NCI-H748 treated with DMSO at 0.1 percent for 48 hours (cell line): ENCODE results near the gene RFPL2.
A peak's percentile ranks its signal among the peaks of the same experiment; 100 is the strongest.
"Not testable (repeated sequence)": the region's sequence is repeated elsewhere in the genome, so short reads cannot be mapped to it uniquely, and the experiment has no call there.

Experiments used
- DNase-seq: peaks from one replicate; lab custom pipeline; 2025; lab: John Stamatoyannopoulos, UW

Gene RFPL2

DNA sequence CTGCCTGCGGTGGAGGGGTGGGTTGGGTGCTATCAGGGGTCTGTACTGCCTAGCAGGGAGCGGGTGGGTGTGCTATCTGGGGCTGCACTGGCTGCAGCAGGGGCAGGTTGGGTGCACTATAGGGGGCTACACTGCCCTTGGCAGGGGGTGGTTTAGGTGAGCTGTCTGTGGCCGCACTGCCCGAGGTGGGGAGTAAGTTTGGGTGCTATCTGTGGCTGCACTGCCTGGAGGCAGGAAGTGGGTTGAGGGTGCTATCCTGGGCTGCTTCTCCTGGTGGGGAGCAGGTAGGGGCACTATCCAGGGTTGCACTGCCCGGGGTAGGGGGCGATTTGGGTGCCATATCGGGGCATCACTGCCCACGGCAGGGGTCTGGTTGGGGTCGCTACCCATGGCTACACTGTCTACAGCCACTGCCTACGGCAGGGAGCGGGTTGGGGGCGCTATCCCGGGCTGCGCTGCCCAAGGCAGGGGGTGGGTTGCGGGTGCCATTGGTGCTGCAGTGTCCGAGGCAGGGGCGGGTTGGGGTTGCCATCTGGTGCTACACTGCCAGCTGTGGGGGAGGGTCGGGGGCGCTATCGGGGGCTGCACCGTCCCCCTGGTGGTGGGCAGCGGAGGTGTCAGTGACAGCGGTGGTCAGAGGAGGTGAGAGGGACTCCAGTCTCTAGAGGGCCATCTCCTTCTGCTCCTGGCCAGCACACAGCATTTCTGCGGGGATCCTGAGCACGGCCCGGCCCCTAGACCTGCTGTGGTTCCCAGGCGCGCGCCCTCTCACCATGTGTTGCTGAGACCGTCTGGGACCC is 1.3 kb upstream of the RFPL2 start:
- no peak for DNase-seq

DNA sequence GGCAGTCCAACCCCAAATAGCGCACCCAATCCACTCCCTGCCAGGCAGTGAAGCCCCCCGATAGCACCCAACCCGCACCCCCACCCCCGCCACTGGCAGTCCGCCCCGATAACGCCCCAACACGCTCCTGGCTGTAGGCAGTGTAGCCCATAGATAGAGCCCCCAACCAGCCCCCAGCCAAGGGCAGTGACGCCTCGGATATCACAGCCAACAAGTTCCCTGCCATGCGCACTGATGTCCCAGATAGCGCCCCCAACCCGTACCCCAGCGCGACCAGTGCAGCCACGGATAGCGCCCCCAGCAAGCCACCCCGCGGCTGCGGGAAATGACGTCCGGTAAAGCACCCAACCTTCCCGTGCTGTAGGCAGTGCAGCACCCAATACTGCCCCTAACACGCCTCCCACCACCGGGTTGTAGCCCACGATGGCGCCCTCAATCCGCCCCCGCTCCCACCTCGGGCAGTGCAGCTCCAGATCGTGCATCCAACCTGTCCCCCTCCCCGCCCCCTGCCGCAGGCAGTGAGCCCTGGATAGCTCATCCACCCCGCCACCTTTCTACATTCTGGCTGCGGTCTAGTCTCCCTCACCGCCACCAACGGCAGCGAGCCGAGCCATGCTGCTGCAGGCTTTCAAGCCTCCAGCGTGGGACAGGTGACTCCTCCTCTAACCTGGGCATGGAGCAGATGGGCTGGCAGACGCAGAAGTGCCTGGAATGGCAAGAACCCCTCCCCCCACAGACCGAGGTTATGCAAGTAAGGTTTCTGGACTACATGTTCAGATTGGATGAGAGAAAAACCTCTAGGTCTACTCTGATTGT is 625 bp downstream of the RFPL2 start:
- no peak for DNase-seq

DNA sequence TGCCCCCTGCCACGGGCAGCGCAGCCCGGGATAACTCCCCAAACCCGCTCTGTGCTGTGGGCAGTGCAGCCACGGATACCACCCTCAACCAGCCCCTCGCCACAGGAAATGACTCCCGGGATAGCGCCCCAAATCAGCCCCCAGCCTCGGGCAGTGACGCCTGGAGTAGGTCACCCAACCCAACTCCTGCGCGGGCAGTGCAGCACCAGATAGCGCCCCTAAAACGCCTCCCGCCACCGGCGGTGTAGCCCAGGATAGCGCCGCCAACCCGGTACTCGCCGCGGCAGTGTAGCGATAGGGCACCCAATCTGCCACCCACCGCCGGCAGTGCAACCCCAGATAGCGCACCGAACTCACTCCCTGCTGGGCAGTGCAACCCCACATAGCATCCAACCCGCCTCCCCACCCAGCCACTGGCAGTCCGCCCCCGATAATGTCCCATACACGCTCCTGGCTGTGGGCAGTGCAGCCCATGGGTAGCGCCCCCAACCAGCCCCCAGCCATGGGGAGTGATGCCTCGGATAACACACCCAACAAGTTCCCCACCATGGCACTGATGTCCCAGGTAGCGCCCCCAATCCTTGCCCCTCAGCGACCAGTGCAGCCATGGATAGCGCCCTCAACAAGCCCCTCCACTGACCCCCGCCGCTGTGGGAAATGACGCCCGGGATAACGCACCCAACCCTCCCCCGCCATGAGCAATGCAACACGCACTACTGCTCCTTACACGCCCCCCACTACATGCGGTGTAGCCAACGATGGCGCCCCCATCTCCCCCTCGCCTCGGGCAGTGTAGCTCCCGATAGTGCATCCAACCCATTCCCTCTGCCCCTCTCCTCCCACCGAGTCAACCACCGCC is 1.5 kb downstream of the RFPL2 start:
- no peak for DNase-seq

DNA sequence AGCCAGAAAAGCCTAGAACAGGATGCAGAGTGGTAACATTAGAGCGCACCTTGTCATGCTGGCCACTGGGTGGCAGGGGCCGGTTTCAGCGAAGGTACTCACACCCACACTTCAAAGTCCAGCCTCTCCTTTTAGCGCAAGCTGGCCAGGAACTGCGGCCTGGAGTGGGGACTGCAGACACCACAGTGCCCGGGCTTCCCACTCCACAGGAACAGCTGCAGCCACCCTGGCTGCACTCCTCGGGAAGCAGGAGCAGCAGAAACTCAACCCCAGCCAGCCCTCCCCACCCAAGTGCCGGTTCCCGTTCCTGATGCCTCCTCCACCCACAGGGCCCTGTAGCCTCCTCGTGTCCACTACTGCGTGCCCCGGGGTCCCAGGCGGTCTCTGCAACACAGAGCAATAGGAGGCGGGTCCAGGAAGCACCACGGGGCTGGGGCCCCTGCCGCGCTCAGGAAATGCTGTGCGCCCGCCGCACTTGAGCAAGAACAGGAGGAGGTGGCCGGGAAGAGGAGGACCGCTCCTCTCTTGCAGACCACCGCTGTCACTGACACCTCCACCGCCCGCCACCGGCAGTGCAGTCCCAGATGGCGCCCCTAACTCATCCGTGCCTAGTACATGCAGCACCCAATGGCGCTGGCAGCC is 2.2 kb downstream of the RFPL2 start:
- DNase-seq = peak; percentile 42

DNA sequence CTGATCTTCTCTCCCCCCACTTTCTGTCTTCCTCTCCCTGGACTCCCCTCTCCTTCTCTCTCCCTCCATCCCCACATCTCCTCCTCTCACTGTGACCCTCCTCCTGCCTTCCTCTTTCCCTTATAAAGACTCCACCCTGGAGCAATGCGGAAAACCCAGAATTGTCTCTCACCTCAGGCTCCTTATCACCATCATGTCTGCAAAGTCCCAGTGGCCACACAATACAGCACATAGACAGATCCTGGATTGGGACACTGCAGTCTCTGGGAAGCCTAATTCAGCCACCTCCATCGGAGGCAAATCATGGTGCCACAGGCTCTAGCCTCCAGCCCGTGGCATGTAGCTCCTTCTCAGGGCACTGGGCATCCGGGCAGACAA is 2.7 kb downstream of the RFPL2 start:
- no peak for DNase-seq

DNA sequence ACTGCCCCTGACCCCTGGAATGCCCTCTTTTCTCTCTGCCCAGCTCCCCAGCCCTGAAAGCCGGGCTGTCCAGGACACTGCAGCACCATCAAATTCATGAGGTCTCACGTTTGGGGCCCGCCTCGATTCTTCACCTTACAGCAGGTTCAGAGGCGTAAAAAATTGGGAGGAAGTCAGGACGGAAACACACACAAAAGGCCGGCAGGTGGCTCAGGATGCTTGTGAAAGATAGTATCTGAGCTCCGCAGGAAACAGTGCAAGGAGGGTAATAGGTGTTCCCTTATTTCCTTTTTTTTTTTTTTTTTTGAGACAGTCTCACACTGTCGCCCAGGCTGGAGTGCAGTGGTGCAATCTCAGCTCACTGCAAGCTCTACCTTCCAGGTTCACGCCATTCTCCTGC is 4.1 kb downstream of the RFPL2 start:
- no peak for DNase-seq

DNA sequence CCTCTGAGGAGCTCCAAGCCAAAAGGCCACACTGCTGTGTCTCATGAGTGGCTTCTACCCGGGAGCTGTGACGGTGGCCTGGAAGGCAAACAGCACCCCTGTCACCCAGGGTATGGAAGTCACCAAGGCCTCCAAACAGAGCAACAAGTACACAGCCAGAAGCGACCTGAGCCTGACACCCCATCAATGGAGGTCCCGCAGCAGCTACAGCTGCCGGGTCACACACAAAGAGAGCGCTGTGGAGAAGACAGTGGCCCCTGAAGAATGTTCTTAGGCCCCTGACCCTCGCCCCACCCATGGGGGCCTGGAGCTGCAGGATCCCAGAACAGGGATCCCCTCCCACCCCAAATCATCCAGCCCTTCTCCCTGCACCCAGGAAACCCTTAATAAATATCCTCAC is 4.9 kb downstream of the RFPL2 start:
- no peak for DNase-seq

DNA sequence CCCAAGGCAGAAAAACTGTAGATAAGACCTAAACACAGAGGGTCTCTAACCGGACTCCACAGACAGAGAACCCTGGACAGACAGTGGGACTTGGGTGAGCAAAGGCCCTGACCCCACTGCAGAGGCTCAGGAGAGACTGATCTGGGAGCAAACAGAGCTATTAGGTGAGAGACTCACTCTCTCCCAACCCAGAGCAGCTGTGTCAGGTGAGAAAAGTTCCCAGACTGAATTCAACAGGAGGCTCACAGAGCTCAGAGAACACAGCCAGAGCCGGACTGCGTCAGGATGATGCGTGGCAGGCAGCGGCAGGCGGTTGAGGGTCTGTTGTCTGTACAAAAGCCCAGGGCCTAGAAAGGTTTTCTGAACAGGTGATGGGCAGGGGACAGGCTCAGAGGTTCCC is 5.5 kb downstream of the RFPL2 start:
- DNase-seq = no peak

DNA sequence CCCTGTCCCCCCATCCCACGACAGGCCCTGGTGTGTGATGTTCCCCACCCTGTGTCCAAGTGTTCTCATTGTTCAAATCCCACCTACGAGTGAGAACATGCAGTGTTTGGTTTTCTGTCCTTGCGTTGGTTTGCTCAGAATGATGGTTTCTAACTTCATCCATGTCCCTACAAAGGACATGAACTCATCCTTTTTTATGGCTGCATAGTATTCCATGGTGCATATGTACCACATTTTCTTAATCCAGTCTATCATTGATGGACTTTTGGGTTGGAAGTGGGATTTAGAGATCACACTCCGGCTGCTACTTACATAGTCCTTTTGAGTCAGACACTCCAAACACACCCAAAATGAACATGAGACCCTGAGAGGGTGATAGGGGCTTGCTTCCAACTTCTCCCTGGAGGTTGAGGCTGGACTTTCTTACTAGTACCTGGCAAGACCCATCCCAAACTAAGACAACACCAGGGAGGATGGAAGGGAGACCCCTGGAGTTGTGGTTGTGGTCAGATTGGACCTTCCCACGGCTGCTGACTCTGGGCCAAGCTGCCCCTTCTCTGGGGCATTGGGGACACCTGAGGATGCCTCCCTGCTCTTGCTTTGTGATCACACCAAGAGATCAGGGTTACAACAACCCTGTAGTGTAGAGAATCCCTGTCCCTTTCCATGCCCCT is 7.2 kb downstream of the RFPL2 start:
- DNase-seq = not testable (repeated sequence)

DNA sequence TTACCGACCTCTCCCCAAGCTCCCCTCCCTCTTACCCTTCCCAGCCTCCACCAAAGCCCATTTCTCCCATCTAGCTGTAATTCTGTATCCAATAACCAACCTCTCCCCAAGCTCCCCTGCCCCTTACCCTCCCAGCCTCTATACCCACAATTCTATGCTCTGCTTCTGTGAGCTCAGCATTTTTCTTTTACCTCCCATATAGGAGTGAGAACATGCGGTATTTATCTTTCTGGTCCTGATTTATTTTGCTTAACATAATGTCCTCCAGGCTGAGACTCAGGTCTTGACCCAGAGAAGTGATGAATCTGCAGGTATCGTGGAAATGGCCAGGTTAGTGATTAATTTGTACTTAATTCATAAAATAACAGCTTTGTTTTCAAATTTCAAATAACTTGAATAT is 9.0 kb downstream of the RFPL2 start:
- not testable (repeated sequence) for DNase-seq

DNA sequence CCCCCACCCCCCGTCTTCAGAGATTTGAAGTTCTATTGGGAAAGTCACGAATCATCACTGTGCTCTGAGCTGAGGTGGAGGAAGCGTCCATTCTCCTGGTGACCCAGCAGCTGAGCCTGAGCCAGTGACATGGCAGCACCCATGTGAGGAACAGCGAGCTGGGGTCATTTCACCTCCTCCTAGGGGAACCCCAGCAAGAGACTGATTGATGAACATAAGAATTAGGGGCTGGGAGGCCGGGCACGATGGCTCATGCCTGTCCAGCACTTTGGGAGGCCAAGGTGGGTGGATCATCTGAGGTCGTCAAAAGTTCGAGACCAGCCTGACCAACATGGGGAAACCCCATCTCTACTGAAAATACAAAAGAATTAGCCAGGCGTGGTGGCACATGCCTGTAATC is 11.5 kb downstream of the RFPL2 start:
- not testable (repeated sequence) for DNase-seq

DNA sequence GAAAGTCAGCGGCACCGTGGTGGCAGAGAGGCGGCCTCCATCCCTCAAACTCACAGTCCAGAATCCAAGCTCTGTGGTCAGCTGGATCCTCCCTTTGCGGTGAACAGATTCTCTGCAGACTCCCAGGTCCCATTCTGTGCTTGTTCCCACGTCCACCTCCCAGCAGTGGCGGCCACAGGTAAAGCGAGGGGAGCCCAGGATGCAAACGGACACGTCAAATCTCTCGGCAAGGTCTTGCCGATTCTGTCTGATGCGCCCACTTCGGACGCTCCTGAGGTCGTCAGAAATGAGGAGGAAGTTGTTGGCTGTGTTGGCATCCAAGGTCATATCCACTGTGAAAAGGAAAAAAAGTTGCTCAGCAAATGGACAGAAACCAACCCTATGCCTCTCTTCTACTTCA is 13.9 kb downstream of the RFPL2 start:
- DNase-seq = not testable (repeated sequence)

DNA sequence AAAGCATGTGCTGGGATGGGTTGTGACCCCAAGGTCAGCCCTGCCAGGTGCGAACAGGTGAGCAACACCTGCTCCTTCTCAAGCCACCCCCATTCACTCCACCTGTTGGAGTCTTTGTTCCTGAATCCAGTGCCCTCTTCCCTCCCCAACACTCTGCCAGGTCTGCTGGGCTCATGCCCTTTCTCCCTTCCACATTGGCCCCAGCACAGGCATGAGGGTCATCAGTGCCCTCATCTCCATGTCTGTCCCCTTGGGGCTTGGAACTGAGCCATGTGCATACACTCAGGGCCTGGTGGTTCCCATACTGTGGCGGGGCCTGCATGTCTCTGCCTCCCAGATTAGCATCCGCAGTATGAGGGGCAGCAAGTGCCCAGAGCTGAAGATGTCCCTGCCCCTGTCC is 19.1 kb downstream of the RFPL2 start:
- no peak for DNase-seq

DNA sequence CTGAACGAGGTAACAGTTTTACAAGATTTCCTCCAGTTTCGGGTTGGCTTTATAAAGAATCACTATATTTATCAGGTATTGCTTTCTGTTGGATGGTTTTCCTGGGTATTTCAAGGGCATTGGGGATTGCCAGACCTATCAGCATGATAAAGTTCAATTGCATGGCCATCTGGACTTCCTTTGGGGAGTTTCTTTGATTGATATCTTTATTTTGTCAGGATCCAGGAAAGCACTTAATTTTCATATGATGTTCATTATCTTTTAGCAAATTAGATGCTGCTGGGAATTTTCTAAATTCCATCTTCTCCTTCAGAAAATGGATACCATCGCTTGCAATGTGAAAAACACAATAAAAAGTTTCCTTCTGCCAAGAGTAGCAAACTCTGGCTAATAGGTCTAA is 21.2 kb downstream of the RFPL2 start:
- DNase-seq = no peak

DNA sequence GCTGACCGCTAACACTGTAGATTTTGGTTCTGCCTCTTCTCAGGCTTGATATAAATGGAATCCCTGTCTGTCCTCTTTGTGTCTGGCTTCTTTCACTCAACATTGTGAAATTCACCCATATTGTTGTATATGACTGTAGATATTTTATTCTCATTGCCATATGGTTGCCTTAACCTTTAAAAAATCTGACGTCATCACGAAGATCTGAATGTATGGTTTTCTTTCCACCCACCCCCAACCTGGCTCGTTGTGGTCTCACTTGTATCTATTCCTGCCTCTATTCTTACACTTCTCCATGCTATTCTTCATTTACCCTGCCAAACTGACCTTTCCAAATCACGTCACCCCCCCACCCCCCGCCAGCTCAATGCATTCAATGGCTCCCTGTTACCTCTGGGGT is 23.8 kb downstream of the RFPL2 start:
- DNase-seq = no peak

DNA sequence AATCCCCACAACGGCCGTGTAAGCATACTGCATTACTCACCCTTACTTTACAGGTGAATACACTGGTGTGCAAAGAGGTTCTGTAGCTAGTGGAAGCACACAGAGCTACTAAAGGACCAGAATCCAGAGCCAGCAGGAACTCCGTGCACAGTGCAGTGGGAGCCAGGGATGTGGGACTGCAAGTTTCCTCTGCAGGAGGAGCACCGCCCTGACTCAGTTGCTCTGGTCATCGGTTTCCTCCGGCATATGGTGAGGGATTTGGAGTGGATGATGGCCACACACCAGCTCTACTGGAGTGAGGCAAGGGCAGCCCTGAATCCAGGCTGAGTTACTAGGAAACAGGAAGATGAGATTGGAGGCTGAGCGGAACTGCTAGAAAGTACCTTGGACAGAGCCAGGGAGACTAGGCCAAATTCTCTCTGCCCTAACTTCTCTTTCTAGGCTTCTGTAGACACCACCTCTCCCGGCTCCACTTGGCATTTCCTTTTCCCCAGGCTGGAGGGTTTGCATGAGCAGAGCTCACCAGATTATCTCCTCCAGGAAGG is 27.6 kb downstream of the RFPL2 start:
- DNase-seq = no peak

DNA sequence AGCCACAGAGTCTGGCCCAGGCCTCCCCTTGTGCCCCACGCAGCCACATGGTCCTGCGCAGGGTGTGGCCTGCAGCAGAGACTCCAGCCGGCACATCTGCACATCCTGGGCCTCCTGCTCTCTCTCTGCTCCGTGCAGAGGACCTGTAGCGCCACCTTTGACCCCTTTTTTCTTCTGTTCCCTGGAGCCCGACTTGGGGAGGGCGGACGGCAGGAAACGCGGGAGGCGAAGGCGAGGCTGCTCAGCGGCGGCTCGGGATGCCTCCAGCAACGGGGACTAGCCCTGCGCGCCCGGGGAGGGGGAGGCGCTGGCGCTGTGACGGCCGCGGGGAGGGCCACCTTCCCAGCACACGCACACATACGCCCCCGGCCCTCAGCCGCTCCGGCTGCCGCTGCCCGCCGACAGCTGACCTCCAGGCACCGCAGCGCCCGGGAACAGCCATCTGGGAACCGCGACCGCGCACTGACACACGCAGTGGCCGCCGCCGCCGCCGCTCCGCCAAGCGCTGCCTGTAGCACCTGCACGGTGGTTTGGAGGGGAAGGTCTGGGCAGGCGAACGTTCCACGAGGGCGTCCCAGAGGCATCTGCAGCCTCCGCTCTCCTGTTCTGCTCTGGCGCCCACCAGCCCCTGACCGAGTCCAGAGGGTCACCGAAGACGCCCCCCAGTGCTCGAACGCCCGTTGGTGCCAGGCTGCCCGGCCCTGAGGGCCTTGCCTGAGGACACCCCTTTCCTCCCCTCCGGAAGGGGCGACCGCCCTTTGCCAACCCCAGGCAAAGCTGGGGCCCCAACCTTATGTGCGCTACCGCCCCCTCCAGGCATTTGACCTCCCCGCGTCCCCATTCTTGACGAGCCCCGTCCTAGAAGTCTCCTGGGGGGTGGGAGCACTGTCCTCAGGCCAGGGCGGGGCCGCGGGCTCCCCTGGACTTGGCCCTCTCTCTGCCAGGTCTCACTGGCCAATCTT is 28.9 kb downstream of the RFPL2 start:
- DNase-seq = no peak

DNA sequence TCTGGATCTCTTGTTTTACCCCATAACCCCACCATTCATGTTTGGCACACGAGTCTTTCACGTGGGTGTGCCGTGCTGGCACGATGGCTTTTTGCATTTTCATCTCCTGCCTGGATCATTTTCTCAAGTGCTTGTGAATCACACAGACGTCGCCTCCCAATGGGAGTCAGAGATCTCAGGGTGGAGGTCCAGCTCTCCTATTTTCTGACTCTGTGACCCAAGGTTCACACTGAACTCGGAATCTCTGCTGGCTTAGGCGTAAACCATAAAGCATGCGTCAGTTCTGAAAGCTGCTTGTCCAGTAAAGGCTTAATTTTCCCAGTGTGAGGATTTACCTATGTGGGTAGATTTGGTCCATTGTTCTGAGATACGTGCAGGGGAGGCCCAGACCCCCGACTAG is 29.8 kb downstream of the RFPL2 start:
- DNase-seq = no peak

DNA sequence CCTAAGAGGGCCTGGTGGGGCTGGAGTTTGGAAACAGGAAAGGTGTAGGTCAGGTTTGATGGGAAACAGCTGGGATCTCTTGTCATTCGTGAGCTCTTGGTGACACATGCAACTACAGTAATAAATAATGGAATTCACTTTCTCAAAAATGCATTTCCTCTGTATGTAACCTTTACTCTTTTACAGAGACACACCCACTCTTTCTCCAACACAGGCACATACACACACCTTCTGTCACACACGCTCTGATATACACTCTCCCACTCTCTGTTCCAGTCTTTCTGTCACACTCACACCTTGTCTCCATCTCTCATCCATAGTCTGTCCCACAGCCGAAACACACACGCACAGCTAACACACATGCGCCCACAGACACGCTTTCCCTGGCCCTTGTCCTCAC is 39.2 kb downstream of the RFPL2 start:
- no peak for DNase-seq
